Stimulated activated CD4-positive, alpha-beta T cell treated with anti-CD3 and anti-CD28 coated beads, Interleukin-12 subunit alpha, Interleukin-12 subunit beta, amount 100 ng/mL, for 4 hours (primary cell): ENCODE measurements around the gene SETDB2.

Source experiments
- DNase-seq: peaks from one replicate; pipeline ENCODE4 v3.0.0-alpha.2; 2020

The SETDB2 gene

GRCh38 chr13:49536144-49536873 is 92.2 kb downstream of the SETDB2 start:
- DNase-seq: no peak

GRCh38 chr13:49538404-49538803 is 94.3 kb downstream of the SETDB2 start:
- no peak for DNase-seq

DNA sequence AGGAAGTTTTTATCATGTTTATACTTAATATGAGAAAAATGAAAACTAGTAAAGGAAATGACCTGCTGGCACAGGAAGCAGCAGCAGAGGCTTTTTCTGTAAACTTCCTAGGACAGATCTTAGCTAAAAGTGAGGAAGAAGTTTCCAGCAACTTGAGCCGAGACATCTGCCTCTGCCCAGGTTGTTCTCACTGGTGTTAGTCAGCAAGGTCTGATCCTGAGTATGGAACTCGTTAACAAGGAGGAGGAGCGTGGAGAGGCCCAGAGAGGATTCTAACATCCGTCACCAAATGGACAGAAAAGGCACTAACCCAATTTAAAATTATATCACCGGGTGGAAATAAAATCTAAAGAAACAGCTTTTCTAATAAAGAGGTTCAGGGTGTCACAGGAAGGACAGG is 95.2 kb downstream of the SETDB2 start:
- DNase-seq: no peak

DNA sequence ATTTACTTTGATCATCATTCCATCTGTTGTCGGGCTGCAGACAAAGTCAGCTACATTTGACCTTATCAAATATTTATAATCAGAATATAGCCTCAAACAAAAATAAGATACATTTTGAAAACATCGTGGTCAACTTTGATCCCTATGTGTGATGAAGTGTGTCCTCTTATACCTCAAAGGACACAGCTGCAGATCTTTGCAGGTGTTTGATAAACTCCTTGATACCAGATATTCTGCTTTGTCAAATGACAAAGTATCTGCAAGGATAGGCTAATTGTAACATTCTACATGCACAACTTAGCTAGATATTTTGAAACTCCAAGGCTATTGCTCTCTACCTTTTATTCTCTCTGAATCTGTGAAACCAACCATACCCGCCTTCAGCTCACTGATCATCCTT is 95.7 kb downstream of the SETDB2 start:
- no peak for DNase-seq

DNA sequence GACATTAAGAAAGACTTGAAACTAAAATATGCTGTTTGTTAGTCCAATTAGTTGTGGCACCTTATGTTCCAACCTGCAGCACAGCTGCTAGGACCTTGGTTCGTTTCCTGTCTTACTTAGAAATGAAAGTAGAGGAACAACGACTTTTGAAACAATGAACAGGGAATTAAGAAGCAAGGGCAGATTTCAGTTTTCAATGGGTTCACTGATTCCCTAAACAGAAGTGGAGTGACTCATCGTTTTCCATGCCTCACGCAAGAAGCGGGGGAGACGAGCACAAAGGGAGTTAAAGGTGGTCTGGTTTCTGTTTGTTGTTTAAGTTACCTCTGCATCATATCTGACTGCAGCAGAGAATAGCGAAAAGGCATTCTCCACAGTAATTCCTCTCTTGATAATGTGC is 96.5 kb downstream of the SETDB2 start:
- no peak for DNase-seq

DNA sequence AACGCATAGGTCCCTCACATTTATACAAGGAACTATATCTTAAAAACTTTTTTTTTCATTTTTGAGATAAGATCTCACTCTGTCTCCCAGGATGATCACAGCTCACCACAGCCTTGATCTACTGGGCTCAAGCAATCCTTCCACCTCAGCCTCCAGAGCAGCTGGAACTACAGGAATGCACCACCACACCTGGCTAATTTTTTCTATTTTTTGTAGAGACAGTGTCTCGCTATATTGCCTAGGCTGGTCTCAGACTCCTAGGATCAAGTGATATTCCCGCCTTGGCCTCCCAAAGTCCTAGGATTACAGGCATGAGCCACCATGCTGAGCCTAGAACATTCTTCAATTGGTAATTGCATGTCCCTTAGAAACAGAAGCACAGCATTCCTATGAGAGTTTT is 99.6 kb downstream of the SETDB2 start:
- DNase-seq: no peak
